OCI-LY7 (cell line): ENCODE results near the gene REV3L. TPM values are rescaled to one million over a fixed set of nuclear protein-coding genes. Genes with fewer than 3 reads are reported as not detected.

Source experiments
- BruUV-seq: library from RNA; stranded (reverse); fragments of 400-500 nt; replicated peaks from 2 replicates; lab custom pipeline; 2021; lab: Mats Ljungman, UMichigan
- CTCF ChIA-PET: fragments of 300-600 bp; sonication (Branson Sonifier 250); formaldehyde crosslinking; loops from one replicate; lab custom pipeline; 2022; ENCODE audit warnings: antibody characterized with exemption; ENCODE audit not compliant: unreplicated experiment; lab: Charles Lee
- POLR2A ChIA-PET: fragments of 300-600 bp; sonication (Branson Sonifier 250); formaldehyde crosslinking; loops from one replicate; lab custom pipeline; 2022; ENCODE audit warnings: antibody characterized with exemption; lab: Charles Lee
- DNase-seq: peaks from one replicate; pipeline ENCODE4 v3.0.0-alpha.2; 2015; ENCODE audit warnings: low spot score
- H2AFZ ChIP-seq: fragments of 200-600 bp; sonication (generic), shearing (Covaris generic); 2 replicates; pipeline ENCODE4 v1.6.1; 2014; ENCODE audit warnings: mild to moderate bottlenecking, antibody characterized with exemption, low read length, moderate library complexity
- H3K27ac ChIP-seq: fragments of 200-600 bp; sonication (generic); 2 replicates; pipeline ENCODE4 v1.5.1; 2014; ENCODE audit warnings: mixed run types, low read depth, mild to moderate bottlenecking, moderate library complexity, low read length, inconsistent platforms; ENCODE audit not compliant: poor library complexity, severe bottlenecking
- H3K36me3 ChIP-seq: fragments of 200-600 bp; sonication (generic); 2 replicates; pipeline ENCODE4 v1.6.1; 2014; ENCODE audit warnings: mild to moderate bottlenecking, antibody characterized with exemption, low read length, moderate library complexity, mixed read lengths; ENCODE audit not compliant: insufficient read depth
- H3K4me1 ChIP-seq: fragments of 200-600 bp; sonication (generic); 2 replicates; pipeline ENCODE4 v1.5.1; 2014; ENCODE audit warnings: mild to moderate bottlenecking, low read length; ENCODE audit not compliant: insufficient read depth, poor library complexity, severe bottlenecking
- H3K4me2 ChIP-seq: fragments of 200-600 bp; sonication (generic); 2 replicates; pipeline ENCODE4 v1.6.1; 2014; ENCODE audit warnings: mild to moderate bottlenecking, low read length
- H3K4me3 ChIP-seq: fragments of 200-600 bp; sonication (generic); 2 replicates; pipeline ENCODE4 v1.5.1; 2014; ENCODE audit warnings: mild to moderate bottlenecking, low read depth, low read length; ENCODE audit not compliant: poor library complexity, severe bottlenecking
- H3K79me2 ChIP-seq: fragments of 200-600 bp; sonication (generic); 2 replicates; pipeline ENCODE4 v1.6.1; 2016; ENCODE audit warnings: low read depth, mild to moderate bottlenecking, low read length, moderate library complexity, mixed read lengths; ENCODE audit not compliant: insufficient read depth
- H3K9me2 ChIP-seq: fragments of 200-600 bp; sonication (generic); 2 replicates; pipeline ENCODE4 v1.6.1; 2016; ENCODE audit warnings: mild to moderate bottlenecking, low read length, mixed read lengths; ENCODE audit not compliant: insufficient read depth
- H3K9me3 ChIP-seq: fragments of 200-600 bp; sonication (generic); 2 replicates; pipeline ENCODE4 v1.6.1; 2014; ENCODE audit warnings: mild to moderate bottlenecking, mixed run types, low read length, mixed read lengths
- H4K20me1 ChIP-seq: fragments of 200-600 bp; sonication (generic); 2 replicates; pipeline ENCODE4 v1.6.1; 2014; ENCODE audit warnings: mild to moderate bottlenecking, antibody characterized with exemption, low read length, moderate library complexity, mixed read lengths; ENCODE audit not compliant: insufficient read depth
- CTCF ChIP-seq: fragments of 200-600 bp; sonication (generic); conservative IDR thresholded peaks from 2 replicates; pipeline ENCODE4 v1.5.1; 2014; ENCODE audit warnings: mild to moderate bottlenecking, antibody characterized with exemption, low read length, moderate library complexity, mixed read lengths
- EZH2phosphoT487 ChIP-seq: fragments of 200-600 bp; sonication (generic); IDR thresholded peaks from 2 replicates; pipeline ENCODE4 v1.6.1; 2018; ENCODE audit warnings: low read depth, borderline replicate concordance, mild to moderate bottlenecking, mixed run types, antibody characterized with exemption, low read length, moderate library complexity, mixed read lengths
- intact Hi-C: fragments of 100-400 bp; cut with micrococcal nuclease; formaldehyde crosslinking; loops from one replicate; pipeline ENCODE4 v1.10.0; 2022; ENCODE audit not compliant: unreplicated experiment
- total RNA-seq, 2 experiments: library from RNA; depleted of rRNA in 1 of 2; stranded (reverse); fragments of >200 nt in 1 of 2; shearing (Covaris generic) in 1 of 2; gene quantifications; 2 replicates each; pipeline ENCODE4 v1.2.3, GENCODE V29; 2014 to 2022

Gene REV3L
- total RNA-seq, 2 experiments from 2014 or later: 24.8 to 33.4 TPM

- Histone ChIP-seq H2AFZ (no peak overlapping the region), H3K4me2 (no peak overlapping the region), H3K4me3 (no peak overlapping the region), H3K36me3 (no peaks in the 10 kb centered on the region), H3K27ac (no peak overlapping the region), H3K79me2 (no peaks in the 10 kb centered on the region; the same call in 1 of the 2 replicates), H3K9me3 (no peaks in the 10 kb centered on the region), H3K4me1 (peaks cover 6% of the 10 kb centered on the region), H4K20me1 (no peaks in the 10 kb centered on the region), H3K9me2 (no peaks in the 10 kb centered on the region)
- TF ChIP-seq EZH2phosphoT487 (no peak), CTCF (no peak)
- intact Hi-C loops: no loop called here
- POLR2A ChIA-PET: interaction anchor here (0.6 to 0.7 kb wide), 2 partner anchors 135 to 788 kb away, joined by 5 to 6 read pairs; no protein-coding TSS in a partner anchor
- no TSS peak for BruUV-seq
- CTCF ChIA-PET: no interaction called here
- no peak for DNase-seq
These were observed 228.2 kb downstream of the REV3L start for GRCh38 chr6:111254779-111255166.

- TF ChIP-seq CTCF (no peak), EZH2phosphoT487 (no peak)
- Histone ChIP-seq H2AFZ (no peak overlapping the region), H3K36me3 (no peaks in the 10 kb centered on the region), H3K4me2 (no peak overlapping the region), H3K79me2 (no peaks in the 10 kb centered on the region), H3K27ac (no peak overlapping the region), H4K20me1 (no peaks in the 10 kb centered on the region), H3K9me2 (no peaks in the 10 kb centered on the region), H3K9me3 (no peaks in the 10 kb centered on the region), H3K4me3 (no peak overlapping the region), H3K4me1 (peaks cover 6% of the 10 kb centered on the region)
- intact Hi-C loops: no loop called here
- DNase-seq: no peak
- ChIA-PET CTCF (no interaction called here), POLR2A (interaction anchor here (0.6 to 0.7 kb wide), 2 partner anchors 136 to 788 kb away, joined by 5 to 6 read pairs; no protein-coding TSS in a partner anchor)
- BruUV-seq: no TSS peak
These were observed 228.8 kb downstream of the REV3L start for GRCh38 chr6:111254004-111254778.

GRCh38 chr6:111252726-111253125, 230.3 kb downstream of the REV3L start:
- Histone ChIP-seq H4K20me1 (no peaks in the 10 kb centered on the region), H3K9me3 (no peaks in the 10 kb centered on the region), H3K4me2 (no peak overlapping the region), H2AFZ (no peak overlapping the region), H3K9me2 (no peaks in the 10 kb centered on the region), H3K36me3 (no peaks in the 10 kb centered on the region), H3K27ac (no peak overlapping the region), H3K79me2 (no peaks in the 10 kb centered on the region), H3K4me1 (no peaks in the 10 kb centered on the region), H3K4me3 (no peak overlapping the region)
- intact Hi-C loops: no loop called here
- POLR2A ChIA-PET: no interaction called here
- no peak for DNase-seq
- TF ChIP-seq EZH2phosphoT487 (no peak), CTCF (no peak)
- no TSS peak for BruUV-seq
- CTCF ChIA-PET: no interaction called here
